Left ventricle myocardium inferior (tissue), 1 donor: Measurements from ENCODE around the gene SDHAF3. TPM values are rescaled to one million over a fixed set of nuclear protein-coding genes. Genes with fewer than 3 reads are reported as not detected.
A peak's percentile ranks its signal among the peaks of the same experiment; 100 is the strongest.

Experiments used
- DNase-seq: peaks from one replicate; pipeline ENCODE4 v3.0.0-alpha.2; 2020
- H3K27ac ChIP-seq: fragments of 200-600 bp; replicated peaks from 2 replicates; pipeline ENCODE4 v1.8.0; 2021
- H3K27me3 ChIP-seq: fragments of 200-600 bp; 2 replicates; pipeline ENCODE4 v1.8.0; 2021; ENCODE audit warnings: low read depth
- H3K36me3 ChIP-seq: fragments of 200-600 bp; 2 replicates; pipeline ENCODE4 v1.8.0; 2021
- H3K4me1 ChIP-seq: fragments of 200-600 bp; 2 replicates; pipeline ENCODE4 v1.8.0; 2021
- H3K4me3 ChIP-seq: fragments of 200-600 bp; 2 replicates; pipeline ENCODE4 v1.8.0; 2021; ENCODE audit warnings: mild to moderate bottlenecking, moderate library complexity
- H3K9me3 ChIP-seq: fragments of 200-600 bp; replicated peaks from 2 replicates; pipeline ENCODE4 v1.8.0; 2021
- intact Hi-C: fragments of 100-400 bp; cut with micrococcal nuclease; formaldehyde crosslinking; loops from one replicate; pipeline ENCODE4 v1.11.0; 2022
- total RNA-seq: library from RNA; stranded (reverse); fragmentation: NEBNext Ultra II Directional; extraction: Animal tissue kit (Norgen Biotek cat#: 25700); gene quantifications from one replicate; pipeline ENCODE4 v1.2.1, GENCODE V29; 2021
- TF ChIP-seq, protein P1 (sequence below): fragments of 200-600 bp; IDR thresholded peaks from 2 replicates; pipeline ENCODE4 v1.8.0; 2021; ENCODE audit warnings: antibody characterized with exemption, mild to moderate bottlenecking, borderline replicate concordance
- donor health status: DM: no; HTN: yes; CAD: no; lungs with severe emphysema.

SDHAF3 gene
- total RNA-seq, 1 donor from 2014 or later, result 20.5 TPM

DNA sequence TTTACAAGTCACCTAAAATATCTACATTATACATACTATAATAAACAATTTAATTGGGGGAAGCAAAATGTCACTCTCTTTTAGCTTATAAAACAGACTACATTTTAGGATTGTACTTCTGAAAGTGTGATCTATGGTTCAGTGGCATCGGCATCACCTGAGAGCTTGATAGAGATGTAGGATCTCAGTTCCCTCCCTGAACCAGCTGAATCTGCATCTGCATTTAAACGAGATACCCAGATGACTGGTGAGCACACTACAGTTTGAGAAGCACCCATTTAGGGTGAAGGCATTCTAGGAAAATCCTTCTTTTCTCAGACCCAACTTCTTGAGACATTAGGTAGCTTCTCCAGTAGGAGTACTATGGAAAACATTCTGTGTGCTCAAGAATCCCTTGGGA is 21.5 kb upstream of the SDHAF3 start:
- Histone ChIP-seq H3K36me3 (no peaks in the 10 kb centered on the region), H3K27ac (no peak overlapping the region), H3K9me3 (no peaks in the 10 kb centered on the region), H3K27me3 (peaks cover 74% of the 10 kb centered on the region), H3K4me1 (no peaks in the 10 kb centered on the region), H3K4me3 (no peak overlapping the region)
- intact Hi-C loops, result no loop called here
- TF ChIP-seq, protein P1, sequence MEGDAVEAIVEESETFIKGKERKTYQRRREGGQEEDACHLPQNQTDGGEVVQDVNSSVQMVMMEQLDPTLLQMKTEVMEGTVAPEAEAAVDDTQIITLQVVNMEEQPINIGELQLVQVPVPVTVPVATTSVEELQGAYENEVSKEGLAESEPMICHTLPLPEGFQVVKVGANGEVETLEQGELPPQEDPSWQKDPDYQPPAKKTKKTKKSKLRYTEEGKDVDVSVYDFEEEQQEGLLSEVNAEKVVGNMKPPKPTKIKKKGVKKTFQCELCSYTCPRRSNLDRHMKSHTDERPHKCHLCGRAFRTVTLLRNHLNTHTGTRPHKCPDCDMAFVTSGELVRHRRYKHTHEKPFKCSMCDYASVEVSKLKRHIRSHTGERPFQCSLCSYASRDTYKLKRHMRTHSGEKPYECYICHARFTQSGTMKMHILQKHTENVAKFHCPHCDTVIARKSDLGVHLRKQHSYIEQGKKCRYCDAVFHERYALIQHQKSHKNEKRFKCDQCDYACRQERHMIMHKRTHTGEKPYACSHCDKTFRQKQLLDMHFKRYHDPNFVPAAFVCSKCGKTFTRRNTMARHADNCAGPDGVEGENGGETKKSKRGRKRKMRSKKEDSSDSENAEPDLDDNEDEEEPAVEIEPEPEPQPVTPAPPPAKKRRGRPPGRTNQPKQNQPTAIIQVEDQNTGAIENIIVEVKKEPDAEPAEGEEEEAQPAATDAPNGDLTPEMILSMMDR, result no peak
- DNase-seq, result no peak

DNA sequence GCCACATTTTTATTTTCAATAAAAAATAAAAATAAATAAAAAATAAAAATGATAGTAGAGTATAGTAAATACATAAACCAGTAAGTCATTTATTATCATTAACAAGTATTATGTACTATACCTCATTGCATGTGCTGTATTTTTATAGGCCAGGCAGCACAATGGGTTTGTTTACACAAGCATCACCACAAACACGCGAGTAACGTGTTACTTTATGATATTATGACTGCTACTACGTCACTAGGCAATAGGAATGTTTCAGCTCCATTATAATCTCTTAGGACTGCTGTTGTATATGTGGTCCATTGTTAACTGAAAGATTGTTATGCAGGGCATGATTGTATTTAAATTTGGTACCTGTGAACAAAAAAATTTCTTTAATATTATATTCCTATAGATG is 20.8 kb upstream of the SDHAF3 start:
- TF ChIP-seq, protein P1, result no peak
- Histone ChIP-seq H3K4me3 (no peak overlapping the region), H3K36me3 (no peaks in the 10 kb centered on the region), H3K27me3 (peaks cover 68% of the 10 kb centered on the region), H3K4me1 (no peaks in the 10 kb centered on the region), H3K27ac (no peak overlapping the region), H3K9me3 (no peaks in the 10 kb centered on the region)
- DNase-seq, result no peak
- intact Hi-C loops, result no loop called here

DNA sequence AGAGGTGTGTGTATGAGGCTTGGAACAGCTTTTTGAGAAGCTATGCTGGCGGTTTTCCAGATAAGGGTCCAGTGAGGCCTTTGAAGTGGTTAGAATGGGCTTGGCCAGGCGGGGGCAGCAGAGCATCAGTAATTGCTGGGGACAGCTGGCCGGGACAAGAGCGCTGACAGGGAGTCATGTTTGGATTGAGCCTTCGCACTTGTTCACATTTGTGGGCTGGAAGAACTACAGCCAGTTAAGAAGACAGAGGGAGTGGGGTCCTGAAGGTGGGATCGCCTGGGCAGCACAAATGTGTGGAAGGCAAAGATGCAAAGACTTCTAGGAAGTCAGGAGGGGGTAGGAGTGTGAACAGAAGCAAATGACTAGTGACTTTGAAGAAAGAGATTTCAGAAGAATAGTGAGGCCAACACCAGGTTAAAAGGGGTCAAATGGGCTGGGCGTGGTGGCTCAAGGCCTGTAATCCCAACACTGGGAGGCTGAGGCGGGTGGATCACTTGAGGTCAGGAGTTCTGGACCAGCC is 12.7 kb upstream of the SDHAF3 start:
- H3K36me3 ChIP-seq, result no peaks in the 10 kb centered on the region
- H3K4me1 ChIP-seq, result peaks cover 3% of the 10 kb centered on the region
- no peak overlapping the region for H3K4me3 ChIP-seq
- H3K27ac ChIP-seq, result no peak overlapping the region
- H3K9me3 ChIP-seq, result no peaks in the 10 kb centered on the region
- peaks cover 12% of the 10 kb centered on the region for H3K27me3 ChIP-seq
- intact Hi-C loops, result loop anchor here (2.0 kb wide), 1 partner anchor 74 kb away; no protein-coding TSS in a partner anchor
- peak; percentile 82 for DNase-seq
- TF ChIP-seq, protein P1, result peak; percentile 86

DNA sequence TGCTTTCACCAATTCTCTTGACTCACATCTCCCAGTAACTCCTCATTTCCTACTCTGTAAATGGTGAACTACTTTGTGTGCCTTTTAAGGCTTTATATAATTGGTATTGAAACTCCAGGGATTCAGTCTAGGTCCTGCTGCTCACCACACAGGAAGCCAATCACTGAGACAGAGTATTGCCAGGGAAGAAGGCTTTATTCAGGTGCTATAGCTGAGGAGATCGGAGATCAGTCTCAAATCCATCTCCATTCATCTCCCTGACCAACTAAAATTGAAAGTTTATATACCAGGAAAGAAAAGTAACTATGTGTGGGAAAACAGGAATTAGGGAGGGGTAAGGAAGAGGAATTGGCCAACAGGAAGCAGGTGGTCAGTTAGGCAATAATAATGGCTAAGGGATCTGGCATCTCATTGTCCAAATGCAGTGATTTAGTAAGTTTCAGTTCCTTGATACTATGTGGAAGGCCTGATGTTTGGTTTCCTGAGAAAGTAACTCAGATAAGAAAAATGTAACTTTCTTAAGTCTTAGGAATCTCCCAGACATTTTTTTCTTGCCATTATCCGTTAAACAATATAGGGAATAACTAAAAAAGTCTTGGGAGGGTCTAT is 10.2 kb upstream of the SDHAF3 start:
- H3K4me1 ChIP-seq, result peaks cover 3% of the 10 kb centered on the region
- H3K36me3 ChIP-seq, result no peaks in the 10 kb centered on the region
- H3K27ac ChIP-seq, result no peak overlapping the region
- no peak for DNase-seq
- intact Hi-C loops, result no loop called here
- peaks cover 11% of the 10 kb centered on the region for H3K9me3 ChIP-seq
- TF ChIP-seq, protein P1, result no peak
- H3K4me3 ChIP-seq, result no peak overlapping the region
- no peaks in the 10 kb centered on the region for H3K27me3 ChIP-seq

DNA sequence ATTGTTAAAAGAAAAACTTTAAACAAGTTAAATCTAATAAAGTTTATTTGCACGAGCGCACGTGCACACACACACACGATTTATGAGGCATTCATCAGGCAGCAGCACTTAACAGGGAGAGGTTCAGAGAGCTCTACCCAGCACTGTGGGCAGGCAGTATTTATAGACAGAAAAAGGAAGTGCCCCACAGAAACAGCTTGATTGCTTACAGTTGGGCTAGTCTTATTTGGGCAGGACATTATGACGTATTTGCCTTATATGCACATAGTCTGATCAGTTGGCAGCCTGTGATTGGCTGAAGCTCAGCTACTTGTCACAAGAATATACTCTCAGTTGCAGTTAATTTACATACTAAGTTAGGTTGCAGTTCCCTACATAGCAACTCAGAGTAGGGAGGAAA is 1.2 kb upstream of the SDHAF3 start:
- no peaks in the 10 kb centered on the region for H3K36me3 ChIP-seq
- DNase-seq, result no peak
- intact Hi-C loops, result no loop called here
- peaks cover 2% of the 10 kb centered on the region for H3K9me3 ChIP-seq
- peaks cover 25% of the 10 kb centered on the region for H3K4me1 ChIP-seq
- TF ChIP-seq, protein P1, result no peak
- H3K4me3 ChIP-seq, result no peak overlapping the region
- H3K27ac ChIP-seq, result peak overlapping the region; percentile 79
- H3K27me3 ChIP-seq, result no peaks in the 10 kb centered on the region
